RWPE2 (cell line): Measurements from ENCODE around the gene GIMAP5.

Source experiments
- ATAC-seq: fragments of 200-7000 bp; cut with Tn5 transposase; 3 replicates; pipeline ENCODE4 v1.9.1; 2021; ENCODE audit warnings: low read depth
- DNase-seq: peaks from one replicate; pipeline ENCODE4 v3.0.0-alpha.2; 2020; ENCODE audit warnings: low spot score
- H3K27ac ChIP-seq: fragments of 450-650 bp; 2 replicates; pipeline ENCODE4 v1.5.1; 2017; ENCODE audit warnings: mild to moderate bottlenecking; ENCODE audit not compliant: poor library complexity, severe bottlenecking
- H3K27me3 ChIP-seq: fragments of 250-450 bp; sonication (Bioruptor Pico); 2 replicates; pipeline ENCODE4 v1.5.1; 2021; ENCODE audit warnings: mild to moderate bottlenecking, moderate library complexity; ENCODE audit not compliant: insufficient read depth, poor library complexity, severe bottlenecking
- H3K36me3 ChIP-seq: fragments of 250-450 bp; sonication (Bioruptor Pico); 2 replicates; pipeline ENCODE4 v1.5.1; 2020; ENCODE audit warnings: low read depth, mild to moderate bottlenecking, moderate library complexity
- H3K4me1 ChIP-seq: fragments of 250-450 bp; sonication (Bioruptor Pico); 2 replicates; pipeline ENCODE4 v1.5.1; 2021; ENCODE audit warnings: mild to moderate bottlenecking, moderate library complexity; ENCODE audit not compliant: insufficient read depth, poor library complexity, severe bottlenecking
- H3K4me3 ChIP-seq: fragments of 250-450 bp; sonication (Bioruptor Pico); 2 replicates; pipeline ENCODE4 v1.5.1; 2021; ENCODE audit warnings: mild to moderate bottlenecking, moderate library complexity; ENCODE audit not compliant: severe bottlenecking
- H3K9me3 ChIP-seq: fragments of 250-450 bp; sonication (Bioruptor Pico); 2 replicates; pipeline ENCODE4 v1.5.1; 2021; ENCODE audit warnings: mild to moderate bottlenecking, moderate library complexity; ENCODE audit not compliant: severe bottlenecking
- CTCF ChIP-seq: fragments of 450-650 bp; IDR thresholded peaks from one replicate; pipeline ENCODE4 v1.5.1; 2017; ENCODE audit warnings: mild to moderate bottlenecking, moderate library complexity; ENCODE audit not compliant: poor library complexity, severe bottlenecking

The GIMAP5 gene

GRCh38 chr7:150784954-150785353 is 47.7 kb downstream of the GIMAP5 start:
- no peaks in the 10 kb centered on the region for H3K36me3 ChIP-seq
- DNase-seq (no peak), ATAC-seq (no peak)
- no peak overlapping the region for H3K4me3 ChIP-seq
- no peaks in the 10 kb centered on the region for H3K9me3 ChIP-seq
- no peak for TF ChIP-seq CTCF
- no peaks in the 10 kb centered on the region for H3K4me1 ChIP-seq
- H3K27ac ChIP-seq, result no peak overlapping the region
- H3K27me3 ChIP-seq, result peaks cover 19% of the 10 kb centered on the region

GRCh38 chr7:150787321-150788281 is 50.4 kb downstream of the GIMAP5 start:
- no peaks in the 10 kb centered on the region for H3K4me1 ChIP-seq
- TF ChIP-seq CTCF, result no peak
- H3K36me3 ChIP-seq, result no peaks in the 10 kb centered on the region
- peaks cover 27% of the 10 kb centered on the region for H3K27me3 ChIP-seq
- DNase-seq, result no peak
- H3K27ac ChIP-seq, result no peak overlapping the region
- no peak overlapping the region for H3K4me3 ChIP-seq
- ATAC-seq, result no peak
- no peaks in the 10 kb centered on the region for H3K9me3 ChIP-seq

- H3K36me3 ChIP-seq, result no peaks in the 10 kb centered on the region
- no peak overlapping the region for H3K4me3 ChIP-seq
- no peaks in the 10 kb centered on the region for H3K9me3 ChIP-seq
- peaks cover 27% of the 10 kb centered on the region for H3K27me3 ChIP-seq
- ATAC-seq (no peak), DNase-seq (no peak)
- no peak for TF ChIP-seq CTCF
- H3K4me1 ChIP-seq, result no peaks in the 10 kb centered on the region
- no peak overlapping the region for H3K27ac ChIP-seq
Measured at GRCh38 chr7:150788474-150789269, 51.5 kb downstream of the GIMAP5 start.

- no peak for ATAC-seq
- Histone ChIP-seq H3K9me3 (no peaks in the 10 kb centered on the region), H3K4me1 (no peaks in the 10 kb centered on the region), H3K27me3 (peaks cover 30% of the 10 kb centered on the region), H3K36me3 (no peaks in the 10 kb centered on the region), H3K4me3 (no peak overlapping the region), H3K27ac (no peak overlapping the region)
- no peak for DNase-seq
- no peak for TF ChIP-seq CTCF
Measured at GRCh38 chr7:150790416-150791075, 53.3 kb downstream of the GIMAP5 start.
